ENCODE results near the gene OASL.
A peak's percentile ranks its signal among the peaks of the same experiment; 100 is the strongest.

Gene OASL

DNA sequence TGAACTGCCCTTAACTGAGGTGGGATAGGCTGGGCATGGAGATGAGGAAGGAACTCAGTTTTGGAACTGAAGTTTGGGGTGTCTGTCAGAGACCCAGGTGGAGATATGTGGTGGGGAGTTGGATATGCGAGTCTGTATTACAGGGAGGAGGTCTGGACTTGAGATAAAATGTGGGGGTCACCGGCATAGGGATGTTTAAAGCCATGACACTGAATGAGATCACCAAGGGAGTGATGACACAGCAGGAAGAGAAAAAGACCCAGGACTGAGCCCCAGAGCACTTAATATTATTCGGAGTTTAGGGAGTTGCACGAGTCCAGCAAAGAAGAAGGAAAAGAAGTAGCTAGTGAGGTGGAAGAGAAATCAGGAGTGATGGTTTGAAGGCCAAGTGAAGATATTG, 4.0 kb upstream of the OASL start:
- Histone ChIP-seq H3F3A (ENCODE audit: low read depth) (no peaks in the 10 kb centered on the region), H3K4me3 (ENCODE audit: low read length, poor library complexity, severe bottlenecking) (no peak overlapping the region), H3K36me3 (ENCODE audit: insufficient read depth, low read length) (no peaks in the 10 kb centered on the region), H3K9ac (ENCODE audit: low read depth, low read length, poor library complexity, severe bottlenecking) (no peak overlapping the region), H3K27me3 (ENCODE audit: insufficient read depth, low read length, poor library complexity, severe bottlenecking) (peaks cover 37% of the 10 kb centered on the region), H2AFZ (ENCODE audit: low read length) (no peak overlapping the region), H3K9me2 (replicated peaks; ENCODE audit: low read depth, low read length) (no peaks in the 10 kb centered on the region), H3K4me1 (ENCODE audit: insufficient read depth, low read length, poor library complexity, severe bottlenecking) (no peaks in the 10 kb centered on the region), H3K9me3 (ENCODE audit: insufficient read depth, low read depth, low read length) (no peaks in the 10 kb centered on the region), H3K79me2 (ENCODE audit: insufficient read depth, low read length) (no peaks in the 10 kb centered on the region), H3K4me2 (ENCODE audit: low read depth, low read length, poor library complexity, severe bottlenecking) (no peak overlapping the region), H4K20me1 (ENCODE audit: insufficient read depth, low read length, poor library complexity, severe bottlenecking) (no peaks in the 10 kb centered on the region)
- TF ChIP-seq EZH2phosphoT487 (IDR thresholded peaks at IDR 0.05; ENCODE audit: borderline replicate concordance), result no peak
- TF ChIP-seq, protein P1, sequence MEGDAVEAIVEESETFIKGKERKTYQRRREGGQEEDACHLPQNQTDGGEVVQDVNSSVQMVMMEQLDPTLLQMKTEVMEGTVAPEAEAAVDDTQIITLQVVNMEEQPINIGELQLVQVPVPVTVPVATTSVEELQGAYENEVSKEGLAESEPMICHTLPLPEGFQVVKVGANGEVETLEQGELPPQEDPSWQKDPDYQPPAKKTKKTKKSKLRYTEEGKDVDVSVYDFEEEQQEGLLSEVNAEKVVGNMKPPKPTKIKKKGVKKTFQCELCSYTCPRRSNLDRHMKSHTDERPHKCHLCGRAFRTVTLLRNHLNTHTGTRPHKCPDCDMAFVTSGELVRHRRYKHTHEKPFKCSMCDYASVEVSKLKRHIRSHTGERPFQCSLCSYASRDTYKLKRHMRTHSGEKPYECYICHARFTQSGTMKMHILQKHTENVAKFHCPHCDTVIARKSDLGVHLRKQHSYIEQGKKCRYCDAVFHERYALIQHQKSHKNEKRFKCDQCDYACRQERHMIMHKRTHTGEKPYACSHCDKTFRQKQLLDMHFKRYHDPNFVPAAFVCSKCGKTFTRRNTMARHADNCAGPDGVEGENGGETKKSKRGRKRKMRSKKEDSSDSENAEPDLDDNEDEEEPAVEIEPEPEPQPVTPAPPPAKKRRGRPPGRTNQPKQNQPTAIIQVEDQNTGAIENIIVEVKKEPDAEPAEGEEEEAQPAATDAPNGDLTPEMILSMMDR (conservative IDR thresholded peaks at IDR 0.05; ENCODE audit: low read length), result no peak

DNA sequence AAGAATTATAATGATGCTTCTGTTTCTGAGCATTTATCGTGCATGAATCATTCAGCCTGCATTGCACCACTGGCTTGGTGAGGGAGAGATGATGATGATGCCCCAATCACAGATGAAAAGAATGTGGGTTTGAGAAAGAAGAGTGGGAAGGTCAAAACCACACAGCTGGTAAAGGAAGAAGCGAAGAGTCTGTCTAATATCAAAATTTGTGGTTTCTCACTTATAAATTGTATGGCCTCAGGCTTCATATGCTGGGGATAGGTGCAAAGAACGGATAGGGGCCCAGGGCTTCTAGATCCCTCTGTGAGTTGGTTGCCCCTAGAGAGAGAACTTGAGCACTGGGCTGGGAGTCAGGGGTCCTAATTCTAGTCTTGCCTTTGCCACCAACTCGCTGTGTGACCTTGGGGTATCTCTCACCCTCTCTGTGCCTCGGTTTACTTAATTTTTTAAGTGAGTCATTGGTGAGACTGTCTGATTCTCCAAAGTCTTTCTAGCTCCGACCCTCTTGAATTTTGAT, 2.2 kb downstream of the OASL start:
- Histone ChIP-seq H3K27me3 (ENCODE audit: insufficient read depth, low read length, poor library complexity, severe bottlenecking) (peaks cover 74% of the 10 kb centered on the region), H3K4me1 (ENCODE audit: insufficient read depth, low read length, poor library complexity, severe bottlenecking) (peaks cover 9% of the 10 kb centered on the region), H2AFZ (ENCODE audit: low read length) (no peak overlapping the region), H3K9ac (ENCODE audit: low read depth, low read length, poor library complexity, severe bottlenecking) (no peak overlapping the region), H3K4me3 (ENCODE audit: low read length, poor library complexity, severe bottlenecking) (no peak overlapping the region), H3K4me2 (ENCODE audit: low read depth, low read length, poor library complexity, severe bottlenecking) (no peak overlapping the region), H3F3A (ENCODE audit: low read depth) (no peaks in the 10 kb centered on the region), H4K20me1 (ENCODE audit: insufficient read depth, low read length, poor library complexity, severe bottlenecking) (no peaks in the 10 kb centered on the region), H3K79me2 (ENCODE audit: insufficient read depth, low read length) (no peaks in the 10 kb centered on the region), H3K36me3 (ENCODE audit: insufficient read depth, low read length) (no peaks in the 10 kb centered on the region), H3K9me3 (ENCODE audit: insufficient read depth, low read depth, low read length) (no peaks in the 10 kb centered on the region), H3K9me2 (replicated peaks; ENCODE audit: low read depth, low read length) (no peaks in the 10 kb centered on the region)
- TF ChIP-seq EZH2phosphoT487 (IDR thresholded peaks at IDR 0.05; ENCODE audit: borderline replicate concordance), result no peak
- TF ChIP-seq, protein P1 (conservative IDR thresholded peaks at IDR 0.05; ENCODE audit: low read length), result no peak

DNA sequence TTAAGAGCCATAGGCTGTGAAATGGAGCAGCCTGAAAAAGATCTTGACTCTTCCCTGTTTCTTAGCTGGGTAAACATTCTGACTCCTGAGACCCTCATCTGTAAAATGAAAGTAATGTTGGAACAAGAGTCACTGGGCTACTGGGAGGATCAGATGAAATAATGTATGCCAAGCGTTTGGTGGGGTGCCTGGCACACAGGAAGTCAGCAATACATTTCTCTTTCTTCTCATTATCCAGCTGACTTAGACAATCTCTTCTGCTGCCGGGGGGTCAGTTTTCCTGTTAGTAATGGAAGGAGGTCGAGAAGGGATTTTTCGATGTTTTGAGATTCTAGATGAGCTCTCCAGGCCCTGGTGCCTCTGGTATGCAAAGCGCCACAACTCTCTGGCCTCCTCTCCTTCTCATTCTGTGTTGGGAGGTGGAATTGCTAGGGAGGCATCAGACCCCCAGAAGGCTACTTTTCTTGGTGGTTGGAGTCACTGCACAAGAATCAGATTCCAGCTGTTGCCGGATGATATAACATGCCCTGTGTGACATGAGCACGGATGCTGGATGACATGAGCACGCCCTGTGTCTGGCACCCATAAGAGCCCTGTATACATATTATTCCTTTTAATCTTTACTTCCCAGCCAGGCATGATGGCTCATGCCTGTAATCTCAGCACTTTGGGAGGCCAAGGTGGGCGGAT, 4.3 kb downstream of the OASL start:
- H3K4me1 ChIP-seq (ENCODE audit: insufficient read depth, low read length, poor library complexity, severe bottlenecking), result peaks cover 9% of the 10 kb centered on the region
- H3K27me3 ChIP-seq (ENCODE audit: insufficient read depth, low read length, poor library complexity, severe bottlenecking), result peaks cover 79% of the 10 kb centered on the region
- no peaks in the 10 kb centered on the region for H3F3A ChIP-seq (ENCODE audit: low read depth)
- H3K79me2 ChIP-seq (ENCODE audit: insufficient read depth, low read length), result no peaks in the 10 kb centered on the region
- peak overlapping the region; percentile 22 for H3K4me2 ChIP-seq (ENCODE audit: low read depth, low read length, poor library complexity, severe bottlenecking)
- no peak overlapping the region for H3K9ac ChIP-seq (ENCODE audit: low read depth, low read length, poor library complexity, severe bottlenecking)
- H3K36me3 ChIP-seq (ENCODE audit: insufficient read depth, low read length), result no peaks in the 10 kb centered on the region
- H2AFZ ChIP-seq (ENCODE audit: low read length), result no peak overlapping the region
- no peaks in the 10 kb centered on the region for H3K9me2 ChIP-seq (replicated peaks; ENCODE audit: low read depth, low read length)
- H3K9me3 ChIP-seq (ENCODE audit: insufficient read depth, low read depth, low read length), result no peaks in the 10 kb centered on the region
- no peak for TF ChIP-seq EZH2phosphoT487 (IDR thresholded peaks at IDR 0.05; ENCODE audit: borderline replicate concordance)
- TF ChIP-seq, protein P1 (conservative IDR thresholded peaks at IDR 0.05; ENCODE audit: low read length), result no peak
- no peaks in the 10 kb centered on the region for H4K20me1 ChIP-seq (ENCODE audit: insufficient read depth, low read length, poor library complexity, severe bottlenecking)
- no peak overlapping the region for H3K4me3 ChIP-seq (ENCODE audit: low read length, poor library complexity, severe bottlenecking)
